Measurements from ENCODE around the gene ELMOD3. TPM values are rescaled to one million over a fixed set of nuclear protein-coding genes. Genes with fewer than 3 reads are reported as not detected.
"Not testable (repeated sequence)": the region's sequence is repeated elsewhere in the genome, so short reads cannot be mapped to it uniquely, and the experiment has no call there.

The ELMOD3 gene
- total RNA-seq, 1 donor from 2014 or later = 25.4 TPM

DNA sequence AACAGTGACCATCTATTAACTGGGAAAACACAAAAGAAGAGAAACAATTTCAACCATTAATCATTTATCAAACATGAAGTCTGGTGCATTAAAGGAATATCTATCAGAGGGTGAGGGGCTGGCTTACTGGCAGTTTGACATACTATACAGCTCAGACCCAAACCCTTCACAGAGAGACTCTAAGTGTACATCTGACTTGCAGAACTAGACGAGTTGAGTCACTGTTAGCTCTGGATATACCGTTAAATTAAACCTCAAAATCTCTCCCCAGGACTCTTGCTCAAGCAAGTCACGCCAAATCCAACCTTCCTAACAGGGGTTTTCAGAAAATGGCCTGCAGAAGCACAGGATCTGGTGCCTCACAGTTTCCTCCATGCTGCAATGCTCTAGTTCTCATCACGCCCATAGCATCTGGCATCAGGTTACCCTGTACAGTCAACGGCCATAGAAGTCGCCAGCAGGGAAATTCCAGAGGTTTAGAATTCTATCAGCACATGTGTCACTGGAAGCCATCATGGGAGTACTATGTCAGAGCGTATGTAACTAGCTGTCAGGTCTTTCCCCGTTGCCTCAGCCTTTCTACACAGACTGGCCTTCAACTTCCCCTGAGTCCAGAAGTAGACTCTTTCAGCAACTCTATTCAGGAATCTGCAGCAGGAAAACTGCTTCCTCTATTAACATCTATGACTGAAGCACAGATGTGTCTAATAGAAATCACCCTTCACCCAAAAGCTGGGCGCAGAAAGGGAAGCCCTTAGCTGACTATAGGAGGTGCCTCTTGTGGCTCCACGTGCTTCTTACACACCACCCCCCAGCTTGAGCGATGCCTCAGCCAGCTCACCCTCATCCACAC lies 36.1 kb upstream of the ELMOD3 start:
- peak overlapping the region; percentile 53 for H3K27ac Mint-ChIP-seq
- peaks cover 84% of the 10 kb centered on the region for H3K36me3 Mint-ChIP-seq (ENCODE audit: low read depth)
- DNase-seq (no peak), ATAC-seq (ENCODE audit: low read depth) (peak; percentile 21)
- H3K4me3 Mint-ChIP-seq = no peak overlapping the region
- intact Hi-C loops (cut with micrococcal nuclease) = no loop called here
- TF ChIP-seq, protein P1, sequence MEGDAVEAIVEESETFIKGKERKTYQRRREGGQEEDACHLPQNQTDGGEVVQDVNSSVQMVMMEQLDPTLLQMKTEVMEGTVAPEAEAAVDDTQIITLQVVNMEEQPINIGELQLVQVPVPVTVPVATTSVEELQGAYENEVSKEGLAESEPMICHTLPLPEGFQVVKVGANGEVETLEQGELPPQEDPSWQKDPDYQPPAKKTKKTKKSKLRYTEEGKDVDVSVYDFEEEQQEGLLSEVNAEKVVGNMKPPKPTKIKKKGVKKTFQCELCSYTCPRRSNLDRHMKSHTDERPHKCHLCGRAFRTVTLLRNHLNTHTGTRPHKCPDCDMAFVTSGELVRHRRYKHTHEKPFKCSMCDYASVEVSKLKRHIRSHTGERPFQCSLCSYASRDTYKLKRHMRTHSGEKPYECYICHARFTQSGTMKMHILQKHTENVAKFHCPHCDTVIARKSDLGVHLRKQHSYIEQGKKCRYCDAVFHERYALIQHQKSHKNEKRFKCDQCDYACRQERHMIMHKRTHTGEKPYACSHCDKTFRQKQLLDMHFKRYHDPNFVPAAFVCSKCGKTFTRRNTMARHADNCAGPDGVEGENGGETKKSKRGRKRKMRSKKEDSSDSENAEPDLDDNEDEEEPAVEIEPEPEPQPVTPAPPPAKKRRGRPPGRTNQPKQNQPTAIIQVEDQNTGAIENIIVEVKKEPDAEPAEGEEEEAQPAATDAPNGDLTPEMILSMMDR (IDR thresholded peaks at IDR 0.05) = no peak
- H3K27me3 Mint-ChIP-seq = no peaks in the 10 kb centered on the region
- H3K4me1 Mint-ChIP-seq = peaks cover 49% of the 10 kb centered on the region
- CTCF ChIA-PET = interaction anchor here (0.8 to 1.0 kb wide), 2 partner anchors 18 to 19 kb away, joined by 3 to 4 read pairs; no protein-coding TSS in a partner anchor
- H3K9me3 Mint-ChIP-seq = no peaks in the 10 kb centered on the region
- POLR2A ChIA-PET = interaction anchor here (0.7 to 2.8 kb wide), 4 partner anchors 8 to 73 kb away, joined by 4 to 11 read pairs (median 6); partner anchors contain the start of gene TGOLN2

DNA sequence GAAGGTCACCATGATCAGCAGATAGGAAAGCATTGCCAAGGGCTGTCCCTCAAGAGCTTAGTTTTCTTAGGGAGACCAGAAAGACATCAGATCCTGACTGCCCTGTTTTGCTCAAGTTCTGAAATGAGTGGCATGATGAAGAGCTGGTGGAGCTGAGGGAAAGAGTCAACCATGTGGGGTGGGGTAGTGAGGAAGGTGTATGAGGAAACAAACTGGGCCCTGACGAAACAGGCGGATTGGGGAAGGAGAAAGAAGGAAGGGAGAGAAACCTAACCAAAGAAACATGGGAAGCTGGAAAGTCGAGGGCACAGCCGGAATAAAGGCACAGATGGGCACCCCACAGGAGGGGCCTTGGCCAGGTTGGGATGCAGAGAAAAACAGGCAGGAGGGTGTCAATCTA lies 34.8 kb upstream of the ELMOD3 start:
- Mint-ChIP-seq H3K4me3 (no peak overlapping the region), H3K27me3 (no peaks in the 10 kb centered on the region), H3K27ac (peak overlapping the region; percentile 8), H3K36me3 (ENCODE audit: low read depth) (peaks cover 86% of the 10 kb centered on the region), H3K9me3 (no peaks in the 10 kb centered on the region), H3K4me1 (peaks cover 62% of the 10 kb centered on the region)
- TF ChIP-seq, protein P1 (IDR thresholded peaks at IDR 0.05) = no peak
- intact Hi-C loops (cut with micrococcal nuclease) = loop anchor here (10.0 kb wide), 2 partner anchors 1245 to 1305 kb away; partner anchors contain the start of genes CHMP3 and RNF103
- ChIA-PET POLR2A (interaction anchor here (2.8 kb wide), 1 partner anchor 9 kb away, joined by 11 read pairs; the partner anchor contains the start of gene TGOLN2), CTCF (interaction anchor here (1.4 kb wide), 1 partner anchor 19 kb away, joined by 4 read pairs; no protein-coding TSS in a partner anchor)
- ATAC-seq (ENCODE audit: low read depth) (no peak), DNase-seq (no peak)

DNA sequence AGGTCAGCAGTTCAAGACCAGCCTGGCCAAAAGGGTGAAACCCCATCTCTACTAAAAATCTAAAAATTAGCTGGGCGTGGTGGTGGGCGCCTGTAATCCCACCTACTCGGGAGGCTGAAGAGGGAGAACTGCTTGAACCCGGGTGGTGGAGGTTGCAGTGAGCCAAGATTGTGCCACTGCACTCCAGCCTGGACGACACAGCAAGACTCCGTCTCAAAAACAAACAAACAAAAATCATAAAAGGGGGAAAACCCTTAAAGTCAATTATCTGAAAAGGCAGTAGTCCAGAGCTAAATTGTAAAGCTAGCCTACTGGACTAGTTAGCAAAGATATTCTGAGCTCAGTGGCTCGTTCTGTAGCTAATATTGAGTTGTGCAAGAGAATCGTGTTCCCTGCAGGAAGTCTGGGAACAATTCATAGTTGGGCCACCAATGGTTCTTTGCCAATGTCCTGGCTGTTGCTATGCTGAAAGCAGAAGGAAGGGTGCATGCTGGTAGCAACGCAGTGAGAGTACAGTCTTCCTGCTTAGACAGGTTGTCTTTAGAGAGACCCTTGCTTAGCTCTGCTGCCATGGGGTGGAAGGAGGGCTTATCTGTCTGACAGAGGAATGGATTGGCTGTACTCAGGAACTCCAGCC lies 31.1 kb upstream of the ELMOD3 start:
- no peaks in the 10 kb centered on the region for H3K9me3 Mint-ChIP-seq
- H3K4me3 Mint-ChIP-seq = peak overlapping the region; percentile 28
- intact Hi-C loops (cut with micrococcal nuclease) = loop anchor here (10.0 kb wide), 2 partner anchors 1241 to 1301 kb away; partner anchors contain the start of genes CHMP3 and RNF103
- peaks cover 90% of the 10 kb centered on the region for H3K4me1 Mint-ChIP-seq
- ATAC-seq (ENCODE audit: low read depth) = no peak
- no peak overlapping the region for H3K27ac Mint-ChIP-seq
- H3K36me3 Mint-ChIP-seq (ENCODE audit: low read depth) = peaks cover 94% of the 10 kb centered on the region
- CTCF ChIA-PET = interaction anchor here (1.0 kb wide), 1 partner anchor 314 kb away, joined by 3 read pairs; no protein-coding TSS in a partner anchor
- POLR2A ChIA-PET = no interaction called here
- TF ChIP-seq, protein P1 (IDR thresholded peaks at IDR 0.05) = no peak
- DNase-seq = no peak
- H3K27me3 Mint-ChIP-seq = no peaks in the 10 kb centered on the region

DNA sequence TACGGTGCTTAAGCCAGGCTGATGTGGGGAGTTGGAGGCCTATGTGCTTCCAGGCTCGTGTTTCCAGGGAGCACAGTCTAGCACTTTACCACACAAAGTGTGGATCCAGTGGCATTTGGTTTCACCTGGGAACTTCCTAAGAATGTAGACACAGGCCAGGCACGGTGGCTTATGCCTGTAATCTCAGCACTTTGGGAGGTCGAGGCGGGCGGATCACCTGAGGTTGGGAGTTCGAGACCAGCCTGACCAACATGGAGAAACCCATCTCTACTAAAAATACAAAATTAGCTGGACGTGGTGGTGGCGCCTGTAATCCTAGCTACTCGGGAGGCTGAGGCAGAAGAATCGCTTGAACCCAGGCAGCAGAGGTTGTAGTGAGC lies 30.6 kb upstream of the ELMOD3 start:
- ChIA-PET POLR2A (interaction anchor here (0.7 kb wide), 2 partner anchors 272 to 374 kb away, joined by 4 to 5 read pairs; partner anchors contain the start of gene RNF181), CTCF (interaction anchor here (1.0 kb wide), 1 partner anchor 313 kb away, joined by 3 read pairs; no protein-coding TSS in a partner anchor)
- peak overlapping the region; percentile 28 for H3K4me3 Mint-ChIP-seq
- H3K27me3 Mint-ChIP-seq; DNase-seq; H3K9me3 Mint-ChIP-seq; H3K27ac Mint-ChIP-seq; ATAC-seq (ENCODE audit: low read depth): not testable (repeated sequence)
- peaks cover 89% of the 10 kb centered on the region for H3K4me1 Mint-ChIP-seq
- intact Hi-C loops (cut with micrococcal nuclease) = loop anchor here (10.0 kb wide), 2 partner anchors 1241 to 1301 kb away; partner anchors contain the start of genes CHMP3 and RNF103
- peaks cover 89% of the 10 kb centered on the region for H3K36me3 Mint-ChIP-seq (ENCODE audit: low read depth)

DNA sequence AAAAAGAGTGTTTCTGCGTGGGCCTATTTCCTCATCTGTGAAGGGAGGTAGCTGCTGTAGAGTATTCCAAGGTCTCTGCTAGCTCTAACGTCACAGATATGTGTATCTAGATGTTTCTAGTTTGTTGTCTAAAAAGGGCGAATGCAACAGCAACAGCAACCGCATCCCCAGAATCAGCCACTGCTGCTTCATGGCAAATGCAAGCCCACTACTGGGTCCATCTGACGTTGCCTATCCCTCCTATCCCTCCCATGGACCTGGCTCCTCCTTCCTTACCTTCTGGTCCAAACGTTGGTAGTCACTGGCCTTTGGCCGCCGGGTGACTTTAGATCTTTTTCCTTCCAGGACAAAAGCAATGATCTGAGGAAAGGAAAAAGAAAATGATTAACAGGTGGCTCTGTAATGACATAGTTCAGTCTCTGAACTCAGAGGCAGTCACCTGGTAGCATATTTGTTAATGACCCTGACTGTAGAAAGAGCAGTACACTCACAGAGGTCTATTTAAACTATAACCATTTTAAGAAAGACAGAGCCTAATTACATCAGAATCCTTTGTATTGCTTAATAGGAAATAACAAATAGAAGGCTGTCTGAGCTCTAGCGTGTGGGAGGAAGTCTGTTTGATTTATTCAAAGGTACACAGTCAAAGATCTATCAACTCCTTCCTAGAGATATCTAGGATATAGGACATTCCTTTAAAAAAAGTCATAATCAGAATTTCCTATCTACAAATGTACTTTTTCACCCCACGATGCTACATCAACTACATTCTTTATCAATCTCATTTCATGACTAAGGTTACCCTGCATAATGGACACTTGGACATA lies 29.7 kb upstream of the ELMOD3 start:
- DNase-seq (no peak), ATAC-seq (ENCODE audit: low read depth) (no peak)
- peak overlapping the region; percentile 99 for H3K4me3 Mint-ChIP-seq
- peaks cover 83% of the 10 kb centered on the region for H3K36me3 Mint-ChIP-seq (ENCODE audit: low read depth)
- no peak overlapping the region for H3K27ac Mint-ChIP-seq
- ChIA-PET CTCF (interaction anchor here (1.9 kb wide), 1 partner anchor 227 kb away, joined by 6 read pairs; no protein-coding TSS in a partner anchor), POLR2A (interaction anchor here (0.6 to 3.4 kb wide), 5 partner anchors 94 to 1174 kb away, joined by 3 to 30 read pairs (median 5); partner anchors contain the start of genes RNF181 and SH2D6)
- TF ChIP-seq, protein P1 (IDR thresholded peaks at IDR 0.05) = no peak
- no peaks in the 10 kb centered on the region for H3K27me3 Mint-ChIP-seq
- no peaks in the 10 kb centered on the region for H3K9me3 Mint-ChIP-seq
- H3K4me1 Mint-ChIP-seq = peaks cover 88% of the 10 kb centered on the region
- intact Hi-C loops (cut with micrococcal nuclease) = loop anchor here (5.0 to 10.0 kb wide), 4 partner anchors 292 to 1300 kb away; partner anchors contain the start of genes CHMP3, IMMT, MRPL35 and RNF103
